Activated CD4-positive, alpha-beta T cell treated with anti-CD3 and anti-CD28 coated beads for 36 hours (primary cell): ENCODE results near the gene CRLF2. TPM values are rescaled to one million over a fixed set of nuclear protein-coding genes. Genes with fewer than 3 reads are reported as not detected.
"Not testable (repeated sequence)": the region's sequence is repeated elsewhere in the genome, so short reads cannot be mapped to it uniquely, and the experiment has no call there.

Source experiments
- ATAC-seq: fragments of 200-7000 bp; cut with Tn5 transposase; one replicate; pipeline ENCODE4 v1.10.0; 2021; ENCODE audit warnings: mild to moderate bottlenecking, moderate library complexity
- CTCF ChIA-PET: fragments of 350-600 bp; sonication (Branson Sonifier 250); formaldehyde crosslinking; loops from one replicate; lab custom pipeline; 2021; ENCODE audit warnings: antibody characterized with exemption; lab: Charles Lee
- POLR2A ChIA-PET: fragments of 350-600 bp; sonication (Branson Sonifier 250); formaldehyde crosslinking; loops from one replicate; lab custom pipeline; 2021; ENCODE audit warnings: antibody characterized with exemption, inconsistent platforms; lab: Charles Lee
- DNase-seq: peaks from one replicate; pipeline ENCODE4 v3.0.0-alpha.2; 2020
- H3K27ac Mint-ChIP-seq: one replicate; pipeline ENCODE4 v1.8.0; 2021; ENCODE audit warnings: mixed read lengths
- H3K27me3 Mint-ChIP-seq: one replicate; pipeline ENCODE4 v1.8.0; 2021; ENCODE audit warnings: mixed read lengths
- H3K36me3 Mint-ChIP-seq: one replicate; pipeline ENCODE4 v1.8.0; 2021; ENCODE audit warnings: low read depth, mixed read lengths
- H3K4me1 Mint-ChIP-seq: one replicate; pipeline ENCODE4 v1.8.0; 2021; ENCODE audit warnings: mixed read lengths
- H3K4me3 Mint-ChIP-seq: one replicate; pipeline ENCODE4 v1.8.0; 2021; ENCODE audit warnings: mild to moderate bottlenecking, moderate library complexity, mixed read lengths
- H3K9me3 Mint-ChIP-seq: one replicate; pipeline ENCODE4 v1.8.0; 2021; ENCODE audit warnings: low read depth, mixed read lengths
- intact Hi-C, 2 experiments: fragments of 100-400 bp; cut with DNase I in 1 of 2; cut with micrococcal nuclease in 1 of 2; formaldehyde crosslinking; loops; one replicate each; pipeline versions ENCODE4 v1.14.2 to v1.15.1; 2022 to 2024; cut with DNase I, micrococcal nuclease
- total RNA-seq, 2 experiments: library from RNA; stranded (reverse); gene quantifications; one replicate each; pipeline ENCODE4 v1.2.3, GENCODE V29; 2021

Gene CRLF2
- total RNA-seq, 2 experiments from 2014 or later: 1.3 to 1.7 TPM

- Mint-ChIP-seq H3K4me1 (no peaks in the 10 kb centered on the region), H3K36me3 (no peaks in the 10 kb centered on the region), H3K27ac (no peak overlapping the region), H3K27me3 (no peaks in the 10 kb centered on the region), H3K9me3 (no peaks in the 10 kb centered on the region), H3K4me3 (no peak overlapping the region)
- ChIA-PET CTCF (no interaction called here), POLR2A (no interaction called here)
- intact Hi-C loops: loop anchor here (10.0 kb wide), 2 partner anchors 264 to 604 kb away; no protein-coding TSS in a partner anchor
- peak; percentile 31 for DNase-seq
- peak; percentile 18 for ATAC-seq
Observed at GRCh38 chrX:1178580-1179057, 33.8 kb downstream of the CRLF2 start.

- CTCF ChIA-PET, H3K36me3 Mint-ChIP-seq, H3K4me1 Mint-ChIP-seq, H3K9me3 Mint-ChIP-seq, H3K27ac Mint-ChIP-seq, H3K4me3 Mint-ChIP-seq, H3K27me3 Mint-ChIP-seq, POLR2A ChIA-PET: not testable (repeated sequence)
- intact Hi-C loops: loop anchor here (10.0 kb wide), 2 partner anchors 262 to 602 kb away; no protein-coding TSS in a partner anchor
- DNase-seq (peak; percentile 43), ATAC-seq (peak; percentile 60)
Observed at GRCh38 chrX:1176531-1177320, 35.7 kb downstream of the CRLF2 start.

- intact Hi-C loops: loop anchor here (10.0 kb wide), 2 partner anchors 260 to 600 kb away; no protein-coding TSS in a partner anchor
- H3K4me3 Mint-ChIP-seq, DNase-seq, POLR2A ChIA-PET, CTCF ChIA-PET, H3K9me3 Mint-ChIP-seq, H3K27ac Mint-ChIP-seq, H3K4me1 Mint-ChIP-seq, ATAC-seq, H3K27me3 Mint-ChIP-seq, H3K36me3 Mint-ChIP-seq: not testable (repeated sequence)
Observed at GRCh38 chrX:1174609-1175545, 37.6 kb downstream of the CRLF2 start.

- DNase-seq, H3K9me3 Mint-ChIP-seq, H3K4me3 Mint-ChIP-seq, CTCF ChIA-PET, ATAC-seq, H3K27me3 Mint-ChIP-seq, POLR2A ChIA-PET, H3K27ac Mint-ChIP-seq, H3K36me3 Mint-ChIP-seq, H3K4me1 Mint-ChIP-seq: not testable (repeated sequence)
- intact Hi-C loops: loop anchor here (10.0 kb wide), 2 partner anchors 259 to 599 kb away; no protein-coding TSS in a partner anchor
Observed at GRCh38 chrX:1173435-1173834, 39.0 kb downstream of the CRLF2 start.

GRCh38 chrX:1172496-1172895 is 40.0 kb downstream of the CRLF2 start:
- POLR2A ChIA-PET: no interaction called here
- H3K36me3 Mint-ChIP-seq: no peaks in the 10 kb centered on the region
- no peak overlapping the region for H3K4me3 Mint-ChIP-seq
- peaks cover 1% of the 10 kb centered on the region for H3K4me1 Mint-ChIP-seq
- H3K9me3 Mint-ChIP-seq: no peaks in the 10 kb centered on the region
- DNase-seq: no peak
- no peaks in the 10 kb centered on the region for H3K27me3 Mint-ChIP-seq
- no peak for ATAC-seq
- intact Hi-C loops: loop anchor here (10.0 kb wide), 2 partner anchors 258 to 598 kb away; no protein-coding TSS in a partner anchor
- no peak overlapping the region for H3K27ac Mint-ChIP-seq
- CTCF ChIA-PET: no interaction called here

GRCh38 chrX:1171915-1172314 is 40.5 kb downstream of the CRLF2 start:
- intact Hi-C loops: loop anchor here (10.0 kb wide), 2 partner anchors 257 to 597 kb away; no protein-coding TSS in a partner anchor
- H3K4me1 Mint-ChIP-seq, H3K27ac Mint-ChIP-seq, ATAC-seq, H3K36me3 Mint-ChIP-seq, DNase-seq, H3K27me3 Mint-ChIP-seq, POLR2A ChIA-PET, H3K9me3 Mint-ChIP-seq, H3K4me3 Mint-ChIP-seq, CTCF ChIA-PET: not testable (repeated sequence)

DNA sequence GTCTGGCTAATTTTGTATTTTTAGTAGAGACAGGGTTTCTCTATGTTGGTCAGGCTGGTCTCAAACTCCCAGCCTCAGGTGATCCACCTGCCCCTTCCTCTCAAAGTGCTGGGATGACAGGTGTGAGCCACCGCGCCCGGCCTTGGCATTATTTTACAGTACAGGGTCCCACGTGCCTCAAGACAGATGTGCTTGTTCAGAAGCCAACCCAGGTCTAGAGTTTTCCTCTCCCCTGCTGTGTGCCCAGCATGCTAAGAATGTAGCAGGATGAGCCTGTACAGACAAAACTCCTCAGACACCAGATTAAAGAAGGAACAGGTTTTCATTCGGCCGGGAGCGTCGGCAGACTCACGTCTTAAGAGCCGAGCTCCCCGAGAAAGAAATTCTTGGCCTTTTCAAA is 42.2 kb downstream of the CRLF2 start:
- no peak overlapping the region for H3K27ac Mint-ChIP-seq
- DNase-seq (no peak), ATAC-seq (no peak)
- intact Hi-C loops: loop anchor here (10.0 kb wide), 2 partner anchors 255 to 595 kb away; no protein-coding TSS in a partner anchor
- H3K36me3 Mint-ChIP-seq: no peaks in the 10 kb centered on the region
- no peak overlapping the region for H3K4me3 Mint-ChIP-seq
- peaks cover 8% of the 10 kb centered on the region for H3K4me1 Mint-ChIP-seq
- ChIA-PET POLR2A (no interaction called here), CTCF (no interaction called here)
- no peaks in the 10 kb centered on the region for H3K9me3 Mint-ChIP-seq
- peaks cover 2% of the 10 kb centered on the region for H3K27me3 Mint-ChIP-seq

DNA sequence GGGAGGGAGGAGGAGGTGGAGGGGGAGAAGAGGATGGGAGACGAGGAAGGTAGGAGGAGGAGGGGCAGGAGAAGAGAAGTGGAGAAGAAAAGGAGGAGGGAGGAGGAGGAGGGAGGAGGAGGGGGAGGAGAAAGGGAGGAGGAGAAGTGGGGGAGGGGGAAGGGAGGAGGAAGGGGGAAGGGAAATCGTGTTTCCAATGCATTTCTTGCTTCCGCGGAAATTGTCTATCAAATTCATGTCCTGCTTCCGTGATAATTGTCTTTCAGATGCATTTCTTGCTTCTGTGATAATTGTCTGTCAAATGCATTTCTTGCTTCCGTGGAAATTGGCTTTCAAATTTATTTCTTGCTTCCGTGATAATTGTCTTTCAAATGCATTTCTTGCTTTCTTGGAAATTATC is 43.3 kb downstream of the CRLF2 start:
- Mint-ChIP-seq H3K27ac (no peak overlapping the region), H3K9me3 (no peaks in the 10 kb centered on the region), H3K4me1 (peaks cover 8% of the 10 kb centered on the region), H3K36me3 (no peaks in the 10 kb centered on the region), H3K4me3 (no peak overlapping the region), H3K27me3 (peaks cover 5% of the 10 kb centered on the region)
- ATAC-seq (no peak), DNase-seq (no peak)
- intact Hi-C loops: loop anchor here in 1 of 2 experiments (5.0 kb wide), 1 partner anchor 73 kb away; no protein-coding TSS in a partner anchor
- CTCF ChIA-PET: no interaction called here
- POLR2A ChIA-PET: no interaction called here

GRCh38 chrX:1167918-1168481 is 44.4 kb downstream of the CRLF2 start:
- Mint-ChIP-seq H3K4me1 (peaks cover 10% of the 10 kb centered on the region), H3K9me3 (no peaks in the 10 kb centered on the region), H3K36me3 (no peaks in the 10 kb centered on the region), H3K27ac (no peak overlapping the region), H3K4me3 (no peak overlapping the region), H3K27me3 (peaks cover 6% of the 10 kb centered on the region)
- intact Hi-C loops: loop anchor here in 1 of 2 experiments (5.0 kb wide), 1 partner anchor 74 kb away; no protein-coding TSS in a partner anchor
- ChIA-PET CTCF (no interaction called here), POLR2A (no interaction called here)
- DNase-seq: no peak
- no peak for ATAC-seq

DNA sequence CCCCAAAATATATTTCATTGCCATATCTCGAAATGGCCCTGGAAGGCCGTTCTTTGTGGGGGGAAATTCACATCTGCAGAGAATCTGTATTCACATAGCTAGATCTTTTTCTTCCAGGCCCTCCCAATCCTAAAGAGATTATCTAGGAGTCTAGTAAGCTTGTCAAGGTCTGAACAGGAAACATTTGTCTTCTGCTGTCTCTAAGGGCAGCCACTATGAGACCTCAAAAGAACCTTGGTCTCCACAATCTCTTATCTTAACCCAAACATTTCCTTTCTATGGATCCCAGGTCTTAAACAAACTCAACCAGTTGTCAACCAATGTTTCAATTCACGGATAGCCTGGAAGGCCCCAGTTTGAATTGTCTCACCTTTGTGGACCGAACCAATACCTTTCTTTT is 45.0 kb downstream of the CRLF2 start:
- intact Hi-C loops: loop anchor here in 1 of 2 experiments (5.0 kb wide), 1 partner anchor 75 kb away; no protein-coding TSS in a partner anchor
- no peaks in the 10 kb centered on the region for H3K9me3 Mint-ChIP-seq
- POLR2A ChIA-PET: no interaction called here
- peaks cover 10% of the 10 kb centered on the region for H3K4me1 Mint-ChIP-seq
- DNase-seq (no peak), ATAC-seq (peak; percentile 26)
- no peak overlapping the region for H3K4me3 Mint-ChIP-seq
- no peaks in the 10 kb centered on the region for H3K36me3 Mint-ChIP-seq
- peaks cover 6% of the 10 kb centered on the region for H3K27me3 Mint-ChIP-seq
- CTCF ChIA-PET: no interaction called here
- H3K27ac Mint-ChIP-seq: no peak overlapping the region
